GM23338 (cell line): ENCODE measurements around the gene DCTN2. TPM values are rescaled to one million over a fixed set of nuclear protein-coding genes. Genes with fewer than 3 reads are reported as not detected.

ENCODE experiments used
- microRNA counts: library from miRNA; unstranded; fragments of <30 nt; microRNA quantifications from one replicate; lab custom pipeline; 2017
- microRNA-seq: library from miRNA; unstranded; fragments of <30 nt; microRNA quantifications from one replicate; pipeline ENCODE4, GENCODE V29; 2017
- polyA plus RNA-seq: library from polyadenylated mRNA; unstranded; fragments of >200 nt; fragmentation: Nextera tagmentation; extraction: Ambion mirVana; gene quantifications from 2 replicates; pipeline ENCODE4 v1.2.1, GENCODE V29; 2016
- small RNA-seq: library from RNA; depleted of rRNA; stranded (forward); fragments of <200 nt; gene quantifications from one replicate; pipeline ENCODE3, GENCODE V24; 2014; ENCODE audit warnings: low replicate concordance
- total RNA-seq: library from RNA; depleted of rRNA; stranded (reverse); fragments of >200 nt; shearing (Covaris generic); gene quantifications from 2 replicates; pipeline ENCODE4 v1.2.3, GENCODE V29; 2014; rRNA removed
- TF ChIP-seq, protein P1 (sequence below): IDR thresholded peaks from one replicate; pipeline ENCODE4 v1.6.1; 2018; ENCODE audit warnings: antibody characterized with exemption; ENCODE audit not compliant: unreplicated experiment

DCTN2 gene
- total and polyA plus RNA-seq, 2 experiments from 2014 or later = 56.1 to 157 TPM

DNA sequence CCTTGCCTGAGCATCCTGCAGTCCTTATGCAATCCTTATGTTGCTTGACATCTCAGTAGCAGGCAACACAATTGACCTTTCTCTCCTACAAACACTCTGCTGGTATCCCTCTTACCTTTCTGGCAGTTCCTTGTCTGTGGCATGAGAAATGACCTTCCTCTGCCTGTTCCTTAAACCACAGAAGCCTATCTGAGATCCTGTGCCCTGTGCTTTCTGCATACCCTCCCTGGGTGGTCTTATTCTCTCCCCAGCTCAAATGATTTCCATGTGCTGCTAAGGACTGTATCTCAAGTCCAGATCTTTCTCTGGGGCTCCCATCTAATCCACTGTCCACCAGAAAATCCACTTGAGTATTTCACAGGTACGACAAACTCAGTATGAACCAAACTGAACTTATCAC is 65.3 kb downstream of the DCTN2 start (continued):
- TF ChIP-seq, protein P1, sequence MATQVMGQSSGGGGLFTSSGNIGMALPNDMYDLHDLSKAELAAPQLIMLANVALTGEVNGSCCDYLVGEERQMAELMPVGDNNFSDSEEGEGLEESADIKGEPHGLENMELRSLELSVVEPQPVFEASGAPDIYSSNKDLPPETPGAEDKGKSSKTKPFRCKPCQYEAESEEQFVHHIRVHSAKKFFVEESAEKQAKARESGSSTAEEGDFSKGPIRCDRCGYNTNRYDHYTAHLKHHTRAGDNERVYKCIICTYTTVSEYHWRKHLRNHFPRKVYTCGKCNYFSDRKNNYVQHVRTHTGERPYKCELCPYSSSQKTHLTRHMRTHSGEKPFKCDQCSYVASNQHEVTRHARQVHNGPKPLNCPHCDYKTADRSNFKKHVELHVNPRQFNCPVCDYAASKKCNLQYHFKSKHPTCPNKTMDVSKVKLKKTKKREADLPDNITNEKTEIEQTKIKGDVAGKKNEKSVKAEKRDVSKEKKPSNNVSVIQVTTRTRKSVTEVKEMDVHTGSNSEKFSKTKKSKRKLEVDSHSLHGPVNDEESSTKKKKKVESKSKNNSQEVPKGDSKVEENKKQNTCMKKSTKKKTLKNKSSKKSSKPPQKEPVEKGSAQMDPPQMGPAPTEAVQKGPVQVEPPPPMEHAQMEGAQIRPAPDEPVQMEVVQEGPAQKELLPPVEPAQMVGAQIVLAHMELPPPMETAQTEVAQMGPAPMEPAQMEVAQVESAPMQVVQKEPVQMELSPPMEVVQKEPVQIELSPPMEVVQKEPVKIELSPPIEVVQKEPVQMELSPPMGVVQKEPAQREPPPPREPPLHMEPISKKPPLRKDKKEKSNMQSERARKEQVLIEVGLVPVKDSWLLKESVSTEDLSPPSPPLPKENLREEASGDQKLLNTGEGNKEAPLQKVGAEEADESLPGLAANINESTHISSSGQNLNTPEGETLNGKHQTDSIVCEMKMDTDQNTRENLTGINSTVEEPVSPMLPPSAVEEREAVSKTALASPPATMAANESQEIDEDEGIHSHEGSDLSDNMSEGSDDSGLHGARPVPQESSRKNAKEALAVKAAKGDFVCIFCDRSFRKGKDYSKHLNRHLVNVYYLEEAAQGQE = no peak

MicroRNAs encoded within 50 kb of the gene (microRNA counts, 767-probe panel; counts per million panel counts)
- microRNA hsa-miR-616-3p (lab: Ali Mortazavi, UCI) = not detected

Small RNAs within 50 kb of the gene (microRNA-seq; reads per million reads assigned to microRNA genes)
- 0.89 reads per million for gene MIR616
- 1.8 reads per million for gene MIR6758

Small RNAs within 50 kb of the gene (small RNA-seq; reads per million reads assigned to genes)
- not detected for gene MIR616

Other genes with a start within 250 kb of the DCTN2 start
- 17.7 and 19.6 TPM in 2 replicates for gene R3HDM2, start 116.1 kb downstream of the DCTN2 start, total RNA-seq
- 9.6 and 10.2 TPM in 2 replicates for gene R3HDM2, start 116.1 kb downstream of the DCTN2 start, polyA plus RNA-seq
- gene INHBC, start 112.4 kb downstream of the DCTN2 start, total RNA-seq = not detected in 2 replicates
- 0.53 TPM in 1 of 2 replicates, not detected in the other for gene INHBC, start 112.4 kb downstream of the DCTN2 start, polyA plus RNA-seq
- gene INHBE, start 91.9 kb downstream of the DCTN2 start, total RNA-seq = 19.4 and 29.0 TPM in 2 replicates
- gene INHBE, start 91.9 kb downstream of the DCTN2 start, polyA plus RNA-seq = 5.6 and 7.4 TPM in 2 replicates
- gene GLI1, start 87.4 kb downstream of the DCTN2 start, total RNA-seq = 16.1 and 18.1 TPM in 2 replicates
- 4.8 and 5.6 TPM in 2 replicates for gene GLI1, start 87.4 kb downstream of the DCTN2 start, polyA plus RNA-seq
- gene ARHGAP9, start 67.3 kb downstream of the DCTN2 start, total RNA-seq = 4.6 and 7.1 TPM in 2 replicates
- gene ARHGAP9, start 67.3 kb downstream of the DCTN2 start, polyA plus RNA-seq = 4.5 and 4.9 TPM in 2 replicates
- 247 and 266 TPM in 2 replicates for gene MARS1, start 59.1 kb downstream of the DCTN2 start, total RNA-seq
- gene MARS1, start 59.1 kb downstream of the DCTN2 start, polyA plus RNA-seq = 351 and 389 TPM in 2 replicates
- gene DDIT3, start 26.7 kb downstream of the DCTN2 start, total RNA-seq = 3.9 and 4.1 TPM in 2 replicates
- 11.7 and 12.5 TPM in 2 replicates for gene DDIT3, start 26.7 kb downstream of the DCTN2 start, polyA plus RNA-seq
- 12.5 and 16.9 TPM in 2 replicates for gene MBD6, start 24.4 kb downstream of the DCTN2 start, total RNA-seq
- gene MBD6, start 24.4 kb downstream of the DCTN2 start, polyA plus RNA-seq = 17.1 and 18.3 TPM in 2 replicates
- 16.5 and 21.3 TPM in 2 replicates for gene KIF5A, start 2.9 kb upstream of the DCTN2 start, total RNA-seq
- 9.1 and 11.1 TPM in 2 replicates for gene KIF5A, start 2.9 kb upstream of the DCTN2 start, polyA plus RNA-seq
- gene PIP4K2C, start 44.0 kb upstream of the DCTN2 start, total RNA-seq = 26.4 and 30.6 TPM in 2 replicates
- gene PIP4K2C, start 44.0 kb upstream of the DCTN2 start, polyA plus RNA-seq = 10.5 and 10.8 TPM in 2 replicates
- gene DTX3, start 57.6 kb upstream of the DCTN2 start, total RNA-seq = 37.8 and 46.6 TPM in 2 replicates
- 16.7 and 22.8 TPM in 2 replicates for gene DTX3, start 57.6 kb upstream of the DCTN2 start, polyA plus RNA-seq
- 9.9 and 10.2 TPM in 2 replicates for gene ARHGEF25, start 64.2 kb upstream of the DCTN2 start, total RNA-seq
- 0.53 TPM in 1 of 2 replicates, not detected in the other for gene ARHGEF25, start 64.2 kb upstream of the DCTN2 start, polyA plus RNA-seq
- gene B4GALNT1, start 86.0 kb upstream of the DCTN2 start, total RNA-seq = 2.4 and 2.8 TPM in 2 replicates
- 1.3 and 1.4 TPM in 2 replicates for gene B4GALNT1, start 86.0 kb upstream of the DCTN2 start, polyA plus RNA-seq
- 66.1 and 79.7 TPM in 2 replicates for gene OS9, start 146.9 kb upstream of the DCTN2 start, total RNA-seq
- 27.5 and 29.3 TPM in 2 replicates for gene OS9, start 146.9 kb upstream of the DCTN2 start, polyA plus RNA-seq
- 1.1 and 1.3 TPM in 2 replicates for gene AGAP2, start 191.6 kb upstream of the DCTN2 start, total RNA-seq
- gene AGAP2, start 191.6 kb upstream of the DCTN2 start, polyA plus RNA-seq = 0.36 and 0.38 TPM in 2 replicates
- 15.6 and 32.9 TPM in 2 replicates for gene TSPAN31, start 197.8 kb upstream of the DCTN2 start, total RNA-seq
- 12.9 and 15.5 TPM in 2 replicates for gene TSPAN31, start 197.8 kb upstream of the DCTN2 start, polyA plus RNA-seq
- 198 and 214 TPM in 2 replicates for gene CDK4, start 205.1 kb upstream of the DCTN2 start, total RNA-seq
- gene CDK4, start 205.1 kb upstream of the DCTN2 start, polyA plus RNA-seq = 105 and 108 TPM in 2 replicates
- gene MARCHF9, start 207.9 kb upstream of the DCTN2 start, total RNA-seq = 2.9 and 3.5 TPM in 2 replicates
- gene MARCHF9, start 207.9 kb upstream of the DCTN2 start, polyA plus RNA-seq = 3.1 and 3.3 TPM in 2 replicates
- gene CYP27B1, start 219.9 kb upstream of the DCTN2 start, total RNA-seq = 2.7 and 6.8 TPM in 2 replicates
- 0.83 and 1.1 TPM in 2 replicates for gene CYP27B1, start 219.9 kb upstream of the DCTN2 start, polyA plus RNA-seq
- 12.2 and 18.9 TPM in 2 replicates for gene METTL1, start 224.9 kb upstream of the DCTN2 start, total RNA-seq
- 39.5 and 47.0 TPM in 2 replicates for gene METTL1, start 224.9 kb upstream of the DCTN2 start, polyA plus RNA-seq
- gene EEF1AKMT3, start 225.4 kb upstream of the DCTN2 start, total RNA-seq = 3.0 and 5.3 TPM in 2 replicates
- gene EEF1AKMT3, start 225.4 kb upstream of the DCTN2 start, polyA plus RNA-seq = 1.3 and 1.7 TPM in 2 replicates
- 29.5 and 30.9 TPM in 2 replicates for gene TSFM, start 235.6 kb upstream of the DCTN2 start, total RNA-seq
- 41.7 and 43.1 TPM in 2 replicates for gene TSFM, start 235.6 kb upstream of the DCTN2 start, polyA plus RNA-seq